Kidney (tissue), 14 donors: ENCODE measurements around the gene HYCC1. TPM values are rescaled to one million over a fixed set of nuclear protein-coding genes. Genes with fewer than 3 reads are reported as not detected.

Source experiments
- DNase-seq, 5 donors: peaks; one replicate each; pipeline ENCODE4 v3.0.0-alpha.2; 2013 to 2020
- FAIRE-seq: peaks from 2 replicates; lab custom pipeline; 2012; peaks lifted over from hg19 to GRCh38; lab: Jason Lieb, UNC
- H3K27ac ChIP-seq, 2 donors: one replicate each; pipeline ENCODE4 v1.7.0; 2013; ENCODE audit warnings: low read depth in 2 of 2, low read length in 2 of 2, inconsistent platforms in 1 of 2
- H3K27me3 ChIP-seq: one replicate; pipeline ENCODE4 v1.7.1; 2013; ENCODE audit warnings: low read length, inconsistent platforms; ENCODE audit not compliant: control insufficient read depth, insufficient read depth
- H3K36me3 ChIP-seq, 3 donors: one replicate each; pipeline versions ENCODE4 v1.7.0 to v1.7.1; 2013; ENCODE audit warnings: low read length in 3 of 3, control low read depth in 1 of 3, inconsistent platforms in 1 of 3; ENCODE audit not compliant: insufficient read depth in 3 of 3, control insufficient read depth in 2 of 3
- H3K4me1 ChIP-seq, 3 donors: one replicate each; pipeline versions ENCODE4 v1.7.0 to v1.7.1; 2013; ENCODE audit warnings: low read length in 3 of 3, inconsistent platforms in 1 of 3, low read depth in 1 of 3; ENCODE audit not compliant: control insufficient read depth in 2 of 3, insufficient read depth in 2 of 3
- H3K4me3 ChIP-seq, 3 donors: one replicate each; pipeline versions ENCODE4 v1.7.0 to v1.8.1; 2013; ENCODE audit warnings: low read length in 3 of 3, control low read depth in 1 of 3, inconsistent platforms in 1 of 3
- H3K9ac ChIP-seq, 3 donors: one replicate each; pipeline versions ENCODE4 v1.7.0 to v1.7.1; 2013; ENCODE audit warnings: low read length in 3 of 3, control low read depth in 1 of 3, inconsistent platforms in 1 of 3
- H3K9me3 ChIP-seq, 3 donors: one replicate each; pipeline versions ENCODE4 v1.7.0 to v1.7.1; 2013; ENCODE audit warnings: low read length in 3 of 3, control low read depth in 1 of 3, inconsistent platforms in 1 of 3; ENCODE audit not compliant: control insufficient read depth in 2 of 3, insufficient read depth in 1 of 3
- CTCF ChIP-seq: IDR thresholded peaks from 3 replicates; pipeline ENCODE4 v1.5.1; 2012; ENCODE audit warnings: mild to moderate bottlenecking, moderate library complexity, borderline replicate concordance; ENCODE audit not compliant: insufficient read depth; ENCODE audit errors: extremely low read depth
- intact Hi-C: fragments of 100-400 bp; cut with DNase I; formaldehyde crosslinking; loops from one replicate; pipeline ENCODE4 v1.11.1; 2022
- polyA plus RNA-seq: library from polyadenylated mRNA; stranded (reverse); fragments of 350-450 nt; fragmentation: Illumina TruSeq; extraction: RNeasy Lipid Tissue Mini Kit (QIAGEN cat#74804); gene quantifications from one replicate; pipeline ENCODE4 v1.2.3, GENCODE V29; 2014; ENCODE audit warnings: low read depth, low replicate concordance; ENCODE audit not compliant: insufficient read depth
- total RNA-seq: library from RNA; stranded (reverse); fragmentation: NEBNext Ultra II Directional; extraction: Animal tissue kit (Norgen Biotek cat#: 25700); gene quantifications from one replicate; pipeline ENCODE4 v1.2.1, GENCODE V29; 2021
- donor health status: control.
- donor health status: control.
- donor health status: control.
- donor health status: control.
- donor health status: control.
- donor health status: DM: yes; HTN: yes; CAD: no.
- donor health status: Normal renal cell carcinoma (clear cell type).

The HYCC1 gene
- total and polyA plus RNA-seq, 2 donors from 2014 or later, result 2.2 to 22.6 TPM

- Histone ChIP-seq H3K4me1 (peaks cover 0 to 3% (median 0%) of the 10 kb centered on the region in 3 donors), H3K9ac (no peak overlapping the region), H3K4me3 (no peak overlapping the region), H3K27ac (no peak overlapping the region), H3K36me3 (no peaks in the 10 kb centered on the region), H3K9me3 (no peaks in the 10 kb centered on the region), H3K27me3 (no peaks in the 10 kb centered on the region)
- DNase-seq (no peak), FAIRE-seq (no peak)
- TF ChIP-seq CTCF, result no peak
- intact Hi-C loops, result no loop called here
Observed at GRCh38 chr7:23017309-23017708, 3.4 kb upstream of the HYCC1 start.

GRCh38 chr7:23016345-23017253 is 2.7 kb upstream of the HYCC1 start:
- no peak for TF ChIP-seq CTCF
- Histone ChIP-seq H3K9me3 (no peaks in the 10 kb centered on the region), H3K4me1 (peaks cover 0 to 3% (median 0%) of the 10 kb centered on the region in 3 donors), H3K27me3 (no peaks in the 10 kb centered on the region), H3K9ac (no peak overlapping the region), H3K36me3 (no peaks in the 10 kb centered on the region), H3K4me3 (no peak overlapping the region), H3K27ac (no peak overlapping the region)
- intact Hi-C loops, result no loop called here
- DNase-seq (no peak), FAIRE-seq (no peak)

- Histone ChIP-seq H3K27ac (no peak overlapping the region), H3K4me3 (peak overlapping the region in 1 of 3 donors; percentile 77), H3K9ac (no peak overlapping the region), H3K36me3 (no peaks in the 10 kb centered on the region), H3K27me3 (no peaks in the 10 kb centered on the region), H3K4me1 (peaks cover 0 to 3% (median 0%) of the 10 kb centered on the region in 3 donors), H3K9me3 (no peaks in the 10 kb centered on the region)
- no peak for TF ChIP-seq CTCF
- DNase-seq (peak in 1 of 5 donors; percentile 13), FAIRE-seq (no peak)
- intact Hi-C loops, result no loop called here
Observed at GRCh38 chr7:23014681-23015080, 751 bp upstream of the HYCC1 start.
